ENCODE measurements around the gene QPCTL. TPM values are rescaled to one million over a fixed set of nuclear protein-coding genes. Genes with fewer than 3 reads are reported as not detected.
"Not testable (repeated sequence)": the region's sequence is repeated elsewhere in the genome, so short reads cannot be mapped to it uniquely, and the experiment has no call there.

QPCTL gene
- total RNA-seq, 1 donor from 2014 or later: 1.6 TPM

- ATAC-seq (ENCODE audit: poor library complexity); DNase-seq; intact Hi-C loops (cut with DNase I): not testable (repeated sequence)
Measured at GRCh38 chr19:45751483-45751882, 59.0 kb downstream of the QPCTL start.

GRCh38 chr19:45752639-45753038 lies 60.2 kb downstream of the QPCTL start:
- ATAC-seq (ENCODE audit: poor library complexity): no peak
- intact Hi-C loops (cut with DNase I): no loop called here
- DNase-seq: no peak

- DNase-seq: no peak
- intact Hi-C loops (cut with DNase I): no loop called here
Measured at GRCh38 chr19:45753548-45753947, 61.1 kb downstream of the QPCTL start.

More at GRCh38 chr19:45753548-45753947, 61.1 kb downstream of the QPCTL start:
- no peak for ATAC-seq (ENCODE audit: poor library complexity)

Small RNAs within 50 kb of the gene (microRNA-seq; reads per million reads assigned to microRNA genes)
- gene MIR642A (not detected), gene MIR642B (not detected)

Other genes with a start within 250 kb of the QPCTL start
- gene FOSB, start 224.7 kb upstream of the QPCTL start, total RNA-seq: 0.51 TPM
- 29.9 TPM for gene RTN2, start 195.6 kb upstream of the QPCTL start, total RNA-seq
- 0.75 TPM for gene PPM1N, start 194.2 kb upstream of the QPCTL start, total RNA-seq
- gene VASP, start 185.2 kb upstream of the QPCTL start, total RNA-seq: 42.9 TPM
- gene OPA3, start 107.9 kb upstream of the QPCTL start, total RNA-seq: 22.8 TPM
- 5.3 TPM for gene GPR4, start 90.5 kb upstream of the QPCTL start, total RNA-seq
- 30.6 TPM for gene EML2, start 53.3 kb upstream of the QPCTL start, total RNA-seq
- 3.8 TPM for gene GIPR, start 24.4 kb upstream of the QPCTL start, total RNA-seq
- gene SNRPD2, start 713 bp upstream of the QPCTL start, total RNA-seq: 251 TPM
- gene FBXO46, start 38.2 kb downstream of the QPCTL start, total RNA-seq: 14.5 TPM
- not detected for gene MEIOSIN, start 40.8 kb downstream of the QPCTL start, total RNA-seq
- gene SIX5, start 76.6 kb downstream of the QPCTL start, total RNA-seq: 22.0 TPM
- gene DMPK, start 89.8 kb downstream of the QPCTL start, total RNA-seq: 237 TPM
- 57.2 TPM for gene DMWD, start 100.2 kb downstream of the QPCTL start, total RNA-seq
- gene RSPH6A, start 122.6 kb downstream of the QPCTL start, total RNA-seq: 0.08 TPM
- gene SYMPK, start 170.5 kb downstream of the QPCTL start, total RNA-seq: 29.6 TPM
- gene FOXA3, start 171.7 kb downstream of the QPCTL start, total RNA-seq: not detected
- 20.0 TPM for gene IRF2BP1, start 193.5 kb downstream of the QPCTL start, total RNA-seq
- 15.2 TPM for gene MYPOP, start 209.9 kb downstream of the QPCTL start, total RNA-seq
- not detected for gene NANOS2, start 222.1 kb downstream of the QPCTL start, total RNA-seq

Data from Right ventricle myocardium superior (tissue), 1 donor.